ENCODE measurements around the gene MADCAM1.

The MADCAM1 gene

GRCh38 chr19:508204-509150, 12.2 kb downstream of the MADCAM1 start:
- no peak for DNase-seq (ENCODE audit: low read depth)

- peak; percentile 50 for DNase-seq (ENCODE audit: low read depth)
Measured at GRCh38 chr19:510606-511100, 14.4 kb downstream of the MADCAM1 start.

- DNase-seq (ENCODE audit: low read depth): no peak
Measured at GRCh38 chr19:511101-511851, 15.0 kb downstream of the MADCAM1 start.

- no peak for DNase-seq (ENCODE audit: low read depth)
Measured at GRCh38 chr19:512547-513365, 16.5 kb downstream of the MADCAM1 start.

- DNase-seq (ENCODE audit: low read depth): no peak
Measured at GRCh38 chr19:513368-514165, 17.3 kb downstream of the MADCAM1 start.

GRCh38 chr19:514166-514663, 17.9 kb downstream of the MADCAM1 start:
- no peak for DNase-seq (ENCODE audit: low read depth)

GRCh38 chr19:517721-518597, 21.7 kb downstream of the MADCAM1 start:
- no peak for DNase-seq (ENCODE audit: low read depth)

- no peak for DNase-seq (ENCODE audit: low read depth)
Measured at GRCh38 chr19:518598-519231, 22.4 kb downstream of the MADCAM1 start.

- DNase-seq (ENCODE audit: low read depth): no peak
Measured at GRCh38 chr19:519449-519865, 23.2 kb downstream of the MADCAM1 start.

- no peak for DNase-seq (ENCODE audit: low read depth)
Measured at GRCh38 chr19:522726-523125, 26.4 kb downstream of the MADCAM1 start.

GRCh38 chr19:524062-524674, 27.9 kb downstream of the MADCAM1 start:
- DNase-seq (ENCODE audit: low read depth): no peak

- DNase-seq (ENCODE audit: low read depth): no peak
Measured at GRCh38 chr19:525029-525428, 28.7 kb downstream of the MADCAM1 start.

GRCh38 chr19:525857-526419, 29.7 kb downstream of the MADCAM1 start:
- DNase-seq (ENCODE audit: low read depth): no peak

GRCh38 chr19:530134-531008, 34.1 kb downstream of the MADCAM1 start:
- DNase-seq (ENCODE audit: low read depth): no peak

- peak; percentile 59 for DNase-seq (ENCODE audit: low read depth)
Measured at GRCh38 chr19:531009-531752, 34.9 kb downstream of the MADCAM1 start.

- no peak for DNase-seq (ENCODE audit: low read depth)
Measured at GRCh38 chr19:531753-532560, 35.7 kb downstream of the MADCAM1 start, which contains the start of gene CDC34. TSS of gene CDC34 (plus strand) at chr19:531760. CDS start at chr19:531932, 172 bp downstream.

Measured in GM04504 (cell line).